Stimulated activated CD8-positive, alpha-beta memory T cell treated with anti-CD3 and anti-CD28 coated beads, Interleukin-4, amount 100 ng/mL, for 4 hours (primary cell): Measurements from ENCODE around the gene SYNJ2.
A peak's percentile ranks its signal among the peaks of the same experiment; 100 is the strongest.

ENCODE experiments used
- DNase-seq, 2 donors: peaks; one replicate each; pipeline ENCODE4 v3.0.0-alpha.2; 2020; ENCODE audit warnings: low read depth in 2 of 2, low spot score in 1 of 2

Gene SYNJ2

DNA sequence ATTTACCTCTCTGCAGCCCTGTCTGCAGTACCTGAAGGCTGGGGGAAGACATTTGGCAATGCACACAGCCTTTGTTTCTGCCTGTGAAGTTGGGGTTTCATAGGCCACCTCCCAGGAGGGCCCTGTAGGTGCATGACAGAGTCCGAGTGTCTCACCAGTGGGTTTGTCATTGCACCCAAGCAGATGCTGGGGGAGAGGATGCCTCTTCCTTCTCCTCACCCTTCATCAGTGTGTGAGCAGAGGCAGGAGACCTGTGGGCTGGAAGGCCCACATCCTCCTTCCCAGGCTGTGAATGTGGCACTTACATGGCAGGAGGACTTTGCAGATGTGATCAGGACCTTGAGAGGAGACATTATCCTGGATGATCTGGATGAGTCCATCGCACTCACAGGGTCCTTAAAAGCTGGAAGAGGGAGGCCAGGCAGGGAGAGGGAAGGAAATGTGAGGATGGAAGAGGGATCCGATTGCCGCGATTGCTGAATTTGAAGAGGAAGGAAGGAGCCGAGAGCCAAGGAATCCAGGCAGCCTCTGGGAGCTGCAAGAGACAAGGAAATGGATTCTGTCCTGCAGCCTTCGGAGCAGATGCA lies 30.4 kb downstream of the SYNJ2 start:
- DNase-seq, result no peak

DNA sequence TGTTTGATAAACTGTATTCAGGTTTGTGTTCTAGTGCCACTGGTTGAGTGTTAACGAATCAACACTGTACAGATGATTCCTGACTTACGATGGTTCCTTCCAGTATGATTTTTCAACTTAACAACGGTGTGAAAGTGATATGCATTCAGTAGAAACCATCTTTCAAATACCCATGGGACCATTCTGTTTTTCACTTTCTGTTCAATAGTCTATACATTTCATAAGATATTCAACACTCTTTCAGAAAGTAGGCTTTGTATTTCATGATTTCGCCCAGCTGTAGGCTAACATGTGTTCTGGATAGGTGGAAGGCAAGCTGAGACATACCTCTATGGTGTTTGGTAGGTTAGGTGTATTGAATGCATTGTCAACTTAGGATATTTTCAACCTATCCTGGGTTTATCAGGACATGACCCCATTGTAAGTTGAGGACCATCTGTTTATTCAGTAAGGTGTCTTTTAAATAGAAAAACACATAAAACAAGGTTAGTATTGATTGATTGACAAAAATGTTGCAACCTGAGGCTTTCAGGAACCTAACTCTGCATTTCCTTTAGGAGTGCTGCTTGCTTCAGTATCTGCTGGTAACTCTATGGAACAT lies 32.3 kb downstream of the SYNJ2 start:
- DNase-seq, result no peak

DNA sequence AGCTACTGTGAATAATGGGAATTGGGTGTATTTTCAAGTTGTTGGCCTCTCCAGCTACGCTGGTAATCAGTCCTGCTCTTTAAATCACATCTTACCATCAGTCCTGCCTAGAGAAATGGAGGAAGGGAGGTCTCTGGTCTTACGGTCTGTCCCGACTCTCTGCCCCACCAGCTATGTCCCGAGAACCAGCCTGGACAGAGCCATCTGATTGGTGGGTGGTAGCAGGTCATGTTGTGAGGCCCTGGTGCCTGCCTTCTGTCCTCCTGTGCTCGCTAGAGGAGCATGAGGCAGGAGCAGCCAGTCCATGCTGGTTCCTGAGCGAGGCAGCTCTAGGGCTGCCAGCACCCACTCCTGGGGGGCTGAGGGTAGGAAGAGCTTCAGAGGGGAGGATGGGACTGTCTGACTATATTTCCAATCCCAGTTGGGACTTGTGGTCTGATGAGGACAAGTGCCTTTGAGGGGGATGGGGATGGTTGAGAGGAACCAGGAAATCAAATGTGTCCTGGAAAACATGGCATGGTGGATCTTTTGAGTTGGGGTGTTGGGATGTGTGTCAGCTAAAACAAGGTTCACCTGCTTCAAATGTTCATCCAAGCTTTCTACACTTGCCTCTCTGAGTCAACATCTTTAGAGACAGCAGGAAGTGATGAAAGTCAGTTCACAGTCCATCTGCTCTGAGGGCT lies 33.0 kb downstream of the SYNJ2 start:
- no peak for DNase-seq

DNA sequence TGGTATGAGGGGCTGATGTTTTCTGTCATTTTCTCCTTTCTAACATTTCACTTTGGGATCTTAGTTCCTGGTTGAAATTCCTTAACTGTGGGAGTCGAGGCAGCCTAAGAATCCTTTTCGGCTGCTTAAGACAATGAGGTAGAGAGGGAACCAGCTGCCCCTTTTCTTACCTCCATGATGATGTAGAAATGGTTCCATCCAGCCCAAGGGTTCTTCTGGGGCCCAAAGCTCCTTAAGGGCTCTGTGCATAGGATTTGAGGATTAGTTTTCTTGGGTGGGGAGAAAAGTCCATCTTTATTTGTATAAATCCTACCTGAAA lies 33.5 kb downstream of the SYNJ2 start:
- no peak for DNase-seq

- no peak for DNase-seq
Observed at GRCh38 chr6:158016571-158017383, 35.1 kb downstream of the SYNJ2 start.

DNA sequence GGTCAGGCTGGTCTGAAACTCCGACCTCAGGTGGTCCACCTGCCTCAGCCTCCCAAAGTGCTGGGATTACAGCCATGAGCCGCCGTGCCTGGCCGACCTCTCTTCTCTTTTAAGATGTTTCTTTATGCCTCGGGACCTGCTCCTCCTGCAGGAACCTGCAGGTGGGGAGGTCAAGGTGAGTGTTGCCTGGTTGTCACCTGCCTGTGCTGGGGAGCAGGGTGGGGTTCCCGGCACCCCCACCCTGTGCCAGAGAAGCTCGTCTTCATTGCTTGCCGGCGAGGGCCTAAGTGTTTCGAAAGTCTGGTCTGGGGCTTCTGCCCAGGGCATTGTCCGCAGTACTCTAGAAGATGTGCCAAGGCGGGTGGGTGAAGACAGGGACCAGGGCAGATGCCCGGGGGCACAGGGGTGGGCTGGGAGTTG lies 36.0 kb downstream of the SYNJ2 start:
- DNase-seq, result no peak

DNA sequence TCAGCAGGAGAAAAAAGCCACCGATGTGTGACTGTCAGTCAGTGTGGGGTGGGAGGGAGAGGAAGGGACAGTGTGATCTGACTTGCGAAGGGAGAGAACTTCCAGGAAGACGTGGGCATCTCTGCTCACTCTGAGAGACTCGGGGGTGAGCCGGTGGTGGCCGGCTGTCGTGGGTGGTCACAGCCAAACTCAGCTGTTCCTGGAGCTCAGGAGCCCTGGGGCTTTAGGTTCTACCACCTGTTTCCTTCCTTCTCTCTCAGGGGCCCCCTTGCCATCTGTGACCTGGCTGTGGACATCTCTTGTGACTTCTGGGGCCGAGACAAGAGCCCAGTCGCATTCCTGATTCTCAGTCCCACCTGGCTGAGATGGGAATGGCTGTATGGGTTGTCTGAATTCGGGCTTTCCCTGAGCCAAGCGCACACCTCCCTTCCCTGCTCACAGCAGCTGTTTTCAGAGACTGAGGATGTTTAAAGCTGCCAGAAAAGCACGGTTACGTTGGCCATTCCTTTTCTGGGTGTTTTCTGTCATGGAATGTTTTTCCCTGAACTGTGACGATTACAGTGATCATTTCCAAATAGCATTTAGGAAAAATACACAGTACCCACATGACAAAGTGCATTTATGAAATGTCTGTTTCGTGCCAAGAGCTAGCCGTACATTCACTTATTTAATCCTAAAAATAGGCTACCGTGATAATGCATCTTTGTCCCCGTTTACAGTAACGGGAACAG lies 36.5 kb downstream of the SYNJ2 start:
- DNase-seq, result no peak

- DNase-seq, result no peak
Observed at GRCh38 chr6:158018851-158019361, 37.2 kb downstream of the SYNJ2 start.

DNA sequence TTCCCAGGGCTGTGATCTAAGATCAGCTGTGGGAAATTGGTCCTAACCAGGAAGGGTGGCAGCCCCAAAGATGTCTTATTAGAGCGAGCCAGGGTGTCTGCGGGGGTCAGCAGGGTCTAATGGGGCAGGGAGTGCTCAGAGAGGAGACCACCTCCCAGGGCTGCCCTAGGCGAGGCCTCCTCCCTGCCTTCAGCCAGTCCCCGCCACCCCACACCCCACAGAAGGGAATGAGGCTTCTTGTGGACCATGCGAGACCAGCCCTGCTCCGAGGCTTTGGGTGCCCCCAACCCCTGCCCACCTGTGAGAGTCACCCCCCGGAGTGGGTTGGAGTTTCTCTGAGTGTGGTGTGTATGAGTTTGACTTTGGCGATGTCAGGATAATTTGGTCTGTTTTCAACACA lies 37.8 kb downstream of the SYNJ2 start:
- DNase-seq, result no peak

GRCh38 chr6:158020272-158020711 lies 38.6 kb downstream of the SYNJ2 start:
- no peak for DNase-seq

DNA sequence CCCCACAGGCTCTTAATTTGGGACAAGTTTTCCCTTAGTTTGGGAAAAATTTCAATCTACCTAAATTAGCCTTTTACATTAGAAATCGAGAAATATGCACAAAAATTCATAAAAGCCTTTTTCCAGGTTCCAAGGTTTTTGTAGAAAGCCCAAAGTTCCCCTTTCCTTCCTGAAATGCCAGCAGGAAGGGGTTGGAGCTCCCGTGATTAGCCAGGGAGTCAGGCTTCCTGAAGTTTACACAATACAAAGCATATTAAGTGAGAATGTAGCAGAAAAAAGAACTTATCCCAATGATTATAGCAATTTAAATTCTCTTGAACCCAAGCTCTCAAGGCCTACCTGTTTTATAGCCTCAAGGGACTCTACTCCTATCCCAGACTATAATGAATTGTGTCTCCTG lies 39.1 kb downstream of the SYNJ2 start:
- DNase-seq, result no peak

GRCh38 chr6:158021376-158021775 lies 39.7 kb downstream of the SYNJ2 start:
- DNase-seq, result no peak

DNA sequence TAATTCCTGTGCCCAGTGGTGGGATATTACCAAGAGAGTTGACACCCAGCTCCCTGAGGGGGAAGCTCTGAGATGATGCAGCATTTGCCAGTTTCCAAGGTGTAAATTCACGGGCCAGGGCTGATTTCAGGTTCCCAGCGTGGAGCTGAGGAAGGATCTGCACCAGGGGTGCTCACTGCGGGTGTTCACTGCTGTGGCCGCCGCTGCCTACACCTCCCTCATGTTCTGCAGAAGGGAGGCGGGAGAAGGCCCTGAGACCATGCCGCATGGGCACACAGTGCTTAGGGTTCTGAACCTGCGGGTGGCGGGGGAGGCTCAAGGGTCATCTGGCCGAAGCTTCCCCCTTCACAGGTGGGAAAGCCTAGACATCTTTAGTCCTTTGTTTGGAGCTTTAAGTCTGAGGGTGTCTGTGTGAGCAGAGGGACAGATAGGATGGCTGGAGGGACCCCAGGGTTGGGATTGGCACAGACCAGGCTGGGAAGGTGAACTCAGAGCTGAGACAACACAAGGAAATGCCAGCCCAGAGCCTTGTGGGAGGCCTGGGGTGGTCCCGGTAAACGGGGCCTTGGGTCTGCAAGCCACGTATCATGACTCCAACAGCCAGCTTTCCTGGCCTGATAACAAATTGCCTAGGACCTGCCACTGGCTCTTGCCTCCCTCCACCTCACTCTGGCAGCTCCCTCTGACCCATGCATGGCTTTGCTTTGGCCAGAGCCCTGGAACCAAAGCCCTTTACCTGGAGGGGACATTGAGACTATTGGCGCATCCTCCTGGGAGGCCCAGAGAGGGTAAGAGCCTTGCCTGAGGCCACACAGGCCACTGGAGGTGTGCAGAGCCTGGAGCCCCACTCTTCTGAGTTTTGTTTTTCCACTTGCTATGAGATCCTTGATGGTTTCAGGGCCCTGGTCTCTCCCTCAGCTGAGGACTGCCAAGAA lies 40.4 kb downstream of the SYNJ2 start:
- no peak for DNase-seq

- DNase-seq, result no peak
Observed at GRCh38 chr6:158022749-158023596, 41.3 kb downstream of the SYNJ2 start.

DNA sequence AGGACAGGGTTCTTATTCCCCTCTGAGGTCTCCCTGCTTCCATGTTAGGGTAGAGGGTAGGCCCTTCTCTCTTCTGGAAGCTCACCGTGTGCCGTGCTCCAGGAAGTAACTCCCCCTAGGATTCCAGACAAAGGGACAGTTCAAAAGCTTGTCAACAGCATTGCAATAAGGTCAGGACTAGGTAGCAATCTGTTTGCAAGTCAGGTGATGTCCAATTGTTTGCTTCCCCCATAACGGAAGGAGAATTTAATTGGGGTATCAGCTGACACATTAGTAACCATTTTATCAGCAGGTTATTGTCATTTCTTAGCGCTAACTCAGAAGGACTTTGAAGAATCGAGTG lies 41.9 kb downstream of the SYNJ2 start:
- no peak for DNase-seq

GRCh38 chr6:158024566-158025297 lies 43.1 kb downstream of the SYNJ2 start:
- no peak for DNase-seq

DNA sequence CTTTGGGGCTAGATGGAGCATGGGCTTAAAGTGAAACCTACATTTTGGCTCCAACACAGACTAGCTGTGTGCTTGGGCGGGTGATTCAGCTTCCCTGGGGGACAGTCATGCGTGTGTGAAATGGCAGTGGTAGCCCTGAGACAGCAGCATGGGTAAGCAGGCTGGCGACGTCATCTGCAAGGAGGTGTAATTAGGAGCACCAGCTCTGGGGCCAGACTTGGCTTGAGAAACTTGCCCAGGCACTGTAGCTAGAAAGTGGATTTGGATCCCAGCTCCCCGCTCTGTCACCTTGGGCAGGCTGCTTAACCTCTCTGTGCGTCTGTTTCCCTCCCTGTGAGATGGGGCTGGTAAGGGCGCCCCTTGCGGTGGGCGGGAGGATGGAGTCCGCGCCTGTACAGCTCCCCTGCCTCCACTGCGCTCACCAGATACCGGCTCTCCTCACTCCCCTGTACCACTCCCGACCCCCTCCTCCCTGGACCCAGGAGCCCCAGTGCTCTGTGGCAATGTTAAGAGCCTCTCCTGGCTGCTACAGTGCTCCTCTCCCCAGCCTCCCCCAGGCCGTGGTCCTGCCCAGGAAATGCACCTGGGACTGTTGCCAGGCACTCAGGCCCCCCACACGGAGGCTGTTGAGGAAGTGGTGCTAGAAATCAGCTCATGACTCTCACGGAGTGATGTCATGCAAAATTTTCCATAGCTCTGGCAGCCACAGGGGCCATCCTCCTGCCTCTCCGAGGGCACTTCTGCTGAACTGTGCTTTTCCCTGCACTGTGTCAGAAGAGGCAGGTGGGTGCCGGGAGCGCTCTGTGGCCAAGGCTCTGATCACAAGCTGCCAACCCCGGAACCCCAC lies 44.6 kb downstream of the SYNJ2 start:
- DNase-seq, result peak; percentile 60 to 75
